GM19043 (cell line): ENCODE data around the gene GHRHR.

Experiments
- ATAC-seq: cut with Tn5 transposase; IDR thresholded peaks from one replicate; pipeline ENCODE4 v1.9.1; 2021; ENCODE audit warnings: low read depth; ENCODE audit not compliant: unreplicated experiment

The GHRHR gene

GRCh38 chr7:30983042-30983913 lies 19.5 kb downstream of the GHRHR start:
- peak; percentile 92 for ATAC-seq

- no peak for ATAC-seq
Observed at GRCh38 chr7:30983914-30984247, 20.1 kb downstream of the GHRHR start.

GRCh38 chr7:30984359-30985107 lies 20.8 kb downstream of the GHRHR start:
- no peak for ATAC-seq

- no peak for ATAC-seq
Observed at GRCh38 chr7:30985756-30986155, 22.0 kb downstream of the GHRHR start.

- ATAC-seq, result no peak
Observed at GRCh38 chr7:30986331-30986730, 22.6 kb downstream of the GHRHR start.

GRCh38 chr7:30986738-30987137 lies 23.0 kb downstream of the GHRHR start:
- ATAC-seq, result no peak

GRCh38 chr7:30987178-30987577 lies 23.4 kb downstream of the GHRHR start:
- no peak for ATAC-seq

- ATAC-seq, result no peak
Observed at GRCh38 chr7:30987936-30988335, 24.2 kb downstream of the GHRHR start.

- ATAC-seq, result no peak
Observed at GRCh38 chr7:30988351-30989005, 24.7 kb downstream of the GHRHR start.

- ATAC-seq, result no peak
Observed at GRCh38 chr7:30989008-30989823, 25.5 kb downstream of the GHRHR start.

GRCh38 chr7:30989824-30990672 lies 26.3 kb downstream of the GHRHR start:
- ATAC-seq, result no peak

- ATAC-seq, result no peak
Observed at GRCh38 chr7:30990673-30991170, 27.0 kb downstream of the GHRHR start.

- ATAC-seq, result no peak
Observed at GRCh38 chr7:30992414-30992813, 28.7 kb downstream of the GHRHR start.

GRCh38 chr7:30994206-30995100 lies 30.7 kb downstream of the GHRHR start:
- no peak for ATAC-seq

GRCh38 chr7:30995536-30995935 lies 31.8 kb downstream of the GHRHR start:
- no peak for ATAC-seq

- ATAC-seq, result no peak
Observed at GRCh38 chr7:30996256-30996655, 32.5 kb downstream of the GHRHR start.

GRCh38 chr7:30996883-30997282 lies 33.1 kb downstream of the GHRHR start:
- ATAC-seq, result no peak

GRCh38 chr7:30997316-30997715 lies 33.6 kb downstream of the GHRHR start:
- no peak for ATAC-seq
